Measurements from ENCODE around the gene NTN5.
"Not testable (repeated sequence)": the region's sequence is repeated elsewhere in the genome, so short reads cannot be mapped to it uniquely, and the experiment has no call there.

NTN5 gene

GRCh38 chr19:48639483-48640375 is 33.1 kb downstream of the NTN5 start:
- no peak for DNase-seq

- DNase-seq: no peak
Observed at GRCh38 chr19:48638831-48639381, 33.9 kb downstream of the NTN5 start.

- DNase-seq: peak; percentile 81 to 85
Observed at GRCh38 chr19:48637948-48638830, 34.6 kb downstream of the NTN5 start.

GRCh38 chr19:48637449-48637947 is 35.3 kb downstream of the NTN5 start:
- DNase-seq: peak; percentile 99 to 100

GRCh38 chr19:48636859-48637448 is 35.9 kb downstream of the NTN5 start, which contains the start of gene DBP:
TSS of gene DBP (minus strand) at chr19:48637379. CDS start at chr19:48636994, 385 bp downstream.
- peak in 1 of 2 donors; percentile 41 for DNase-seq

- no peak for DNase-seq
Observed at GRCh38 chr19:48635966-48636858, 36.6 kb downstream of the NTN5 start.

GRCh38 chr19:48635263-48635965 is 37.4 kb downstream of the NTN5 start:
- DNase-seq: peak; percentile 65 to 79

- peak; percentile 89 to 90 for DNase-seq
Observed at GRCh38 chr19:48634424-48635262, 38.2 kb downstream of the NTN5 start.

- DNase-seq: no peak
Observed at GRCh38 chr19:48634036-48634342, 38.8 kb downstream of the NTN5 start.

- no peak for DNase-seq
Observed at GRCh38 chr19:48633148-48634035, 39.4 kb downstream of the NTN5 start.

GRCh38 chr19:48632692-48633147 is 40.1 kb downstream of the NTN5 start:
- DNase-seq: no peak

- DNase-seq: not testable (repeated sequence)
Observed at GRCh38 chr19:48632286-48632685, 40.5 kb downstream of the NTN5 start.

GRCh38 chr19:48631225-48631624 is 41.6 kb downstream of the NTN5 start:
- no peak for DNase-seq

GRCh38 chr19:48630296-48631063 is 42.3 kb downstream of the NTN5 start:
- DNase-seq: no peak

- DNase-seq: no peak
Observed at GRCh38 chr19:48629599-48630295, 43.1 kb downstream of the NTN5 start.

- no peak for DNase-seq
Observed at GRCh38 chr19:48629297-48629598, 43.6 kb downstream of the NTN5 start.

- no peak for DNase-seq
Observed at GRCh38 chr19:48628486-48629296, 44.1 kb downstream of the NTN5 start.
